ENCODE data around the gene TRIM24. TPM values are rescaled to one million over a fixed set of nuclear protein-coding genes. Genes with fewer than 3 reads are reported as not detected.

Gene TRIM24
- total RNA-seq, 2 experiments from 2014 or later = 17.5 to 26.8 TPM

DNA sequence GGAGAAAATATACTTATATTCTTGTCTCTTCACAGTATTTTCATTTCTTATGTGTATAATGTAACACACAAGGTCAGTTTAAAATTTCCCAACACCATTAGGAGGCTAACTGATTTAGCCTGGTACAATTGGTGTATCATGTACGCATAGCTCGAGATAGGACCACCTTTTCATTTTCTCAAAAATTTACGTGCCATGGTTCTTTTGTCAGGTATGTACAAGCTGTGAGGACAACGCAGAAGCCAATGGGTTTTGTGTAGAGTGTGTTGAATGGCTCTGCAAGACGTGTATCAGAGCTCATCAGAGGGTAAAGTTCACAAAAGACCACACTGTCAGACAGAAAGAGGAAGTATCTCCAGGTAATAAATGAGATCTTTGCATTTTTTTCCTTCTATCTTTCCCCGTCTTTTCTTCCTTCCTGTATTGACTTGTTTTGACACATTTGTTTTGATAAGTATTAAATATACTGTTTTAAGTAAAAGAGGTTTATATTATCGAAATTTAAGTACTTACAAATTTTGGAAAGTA lies 55.0 kb downstream of the TRIM24 start:
- peak; percentile 22 for DNase-seq (ENCODE audit: low spot score)
- peaks cover 9% of the 10 kb centered on the region; the same call in 1 of the 2 replicates for H3K9me3 ChIP-seq (ENCODE audit: low read length)
- H3K4me3 ChIP-seq (ENCODE audit: low read depth, low read length, poor library complexity, severe bottlenecking) = no peak overlapping the region
- H3K4me2 ChIP-seq (ENCODE audit: low read length) = no peak overlapping the region; the same call in 1 of the 2 replicates
- peaks cover 84% of the 10 kb centered on the region for H3K36me3 ChIP-seq (ENCODE audit: insufficient read depth, low read length)
- intact Hi-C loops (cut with micrococcal nuclease; ENCODE audit: unreplicated experiment) = no loop called here
- ChIA-PET POLR2A (interaction anchor here (0.6 to 1.0 kb wide), 4 partner anchors 10 to 90 kb away, joined by 3 to 4 read pairs (median 3); no protein-coding TSS in a partner anchor), CTCF (ENCODE audit: unreplicated experiment) (no interaction called here)
- H2AFZ ChIP-seq (ENCODE audit: low read length) = no peak overlapping the region
- BruUV-seq (replicated peaks) = no TSS peak
- no peaks in the 10 kb centered on the region for H3K9me2 ChIP-seq (ENCODE audit: insufficient read depth, low read length)
- no peaks in the 10 kb centered on the region for H4K20me1 ChIP-seq (ENCODE audit: insufficient read depth, low read length)
- TF ChIP-seq EZH2phosphoT487 (IDR thresholded peaks at IDR 0.05; ENCODE audit: borderline replicate concordance, low read depth, low read length) = no peak
- TF ChIP-seq, protein P1, sequence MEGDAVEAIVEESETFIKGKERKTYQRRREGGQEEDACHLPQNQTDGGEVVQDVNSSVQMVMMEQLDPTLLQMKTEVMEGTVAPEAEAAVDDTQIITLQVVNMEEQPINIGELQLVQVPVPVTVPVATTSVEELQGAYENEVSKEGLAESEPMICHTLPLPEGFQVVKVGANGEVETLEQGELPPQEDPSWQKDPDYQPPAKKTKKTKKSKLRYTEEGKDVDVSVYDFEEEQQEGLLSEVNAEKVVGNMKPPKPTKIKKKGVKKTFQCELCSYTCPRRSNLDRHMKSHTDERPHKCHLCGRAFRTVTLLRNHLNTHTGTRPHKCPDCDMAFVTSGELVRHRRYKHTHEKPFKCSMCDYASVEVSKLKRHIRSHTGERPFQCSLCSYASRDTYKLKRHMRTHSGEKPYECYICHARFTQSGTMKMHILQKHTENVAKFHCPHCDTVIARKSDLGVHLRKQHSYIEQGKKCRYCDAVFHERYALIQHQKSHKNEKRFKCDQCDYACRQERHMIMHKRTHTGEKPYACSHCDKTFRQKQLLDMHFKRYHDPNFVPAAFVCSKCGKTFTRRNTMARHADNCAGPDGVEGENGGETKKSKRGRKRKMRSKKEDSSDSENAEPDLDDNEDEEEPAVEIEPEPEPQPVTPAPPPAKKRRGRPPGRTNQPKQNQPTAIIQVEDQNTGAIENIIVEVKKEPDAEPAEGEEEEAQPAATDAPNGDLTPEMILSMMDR (conservative IDR thresholded peaks at IDR 0.05; ENCODE audit: low read length) = no peak
- H3K27ac ChIP-seq (ENCODE audit: low read depth, low read length, poor library complexity, severe bottlenecking) = no peak overlapping the region
- peaks cover 10% of the 10 kb centered on the region for H3K4me1 ChIP-seq (ENCODE audit: insufficient read depth, low read length, poor library complexity, severe bottlenecking)
- no peaks in the 10 kb centered on the region for H3K79me2 ChIP-seq (ENCODE audit: insufficient read depth, low read depth, low read length)

DNA sequence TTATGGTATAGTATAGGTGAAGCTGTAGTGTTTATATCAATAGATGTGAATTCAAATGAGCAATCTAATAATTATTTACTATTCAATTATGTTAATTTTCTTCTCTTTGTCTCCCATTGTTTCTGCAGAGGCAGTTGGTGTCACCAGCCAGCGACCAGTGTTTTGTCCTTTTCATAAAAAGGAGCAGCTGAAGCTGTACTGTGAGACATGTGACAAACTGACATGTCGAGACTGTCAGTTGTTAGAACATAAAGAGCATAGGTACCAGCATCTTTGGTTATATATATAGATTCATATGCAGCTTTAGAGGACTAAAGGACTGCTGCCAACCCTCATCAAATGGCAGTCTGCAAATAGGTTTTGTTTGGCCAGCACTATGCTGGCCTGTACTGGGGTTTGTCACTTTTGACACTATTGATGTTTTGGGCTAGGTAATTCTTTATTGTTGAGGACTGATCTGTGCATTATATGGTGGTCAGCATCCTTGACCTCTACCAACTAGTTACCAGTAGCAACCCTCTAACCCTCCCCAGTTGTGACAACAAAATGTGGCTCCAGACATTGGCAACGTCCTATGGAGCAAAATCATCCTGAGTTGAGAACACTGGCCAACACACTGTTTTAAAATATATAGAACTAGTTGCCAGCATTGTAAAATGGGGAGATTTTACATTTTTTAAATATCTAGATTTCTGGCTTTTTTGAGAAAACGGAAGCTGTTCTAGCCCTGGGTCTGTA lies 59.2 kb downstream of the TRIM24 start:
- Histone ChIP-seq H3K4me1 (ENCODE audit: insufficient read depth, low read length, poor library complexity, severe bottlenecking) (peaks cover 10% of the 10 kb centered on the region), H4K20me1 (ENCODE audit: insufficient read depth, low read length) (no peaks in the 10 kb centered on the region), H3K4me2 (ENCODE audit: low read length) (no peak overlapping the region), H3K9me2 (ENCODE audit: insufficient read depth, low read length) (no peaks in the 10 kb centered on the region), H3K9me3 (ENCODE audit: low read length) (no peaks in the 10 kb centered on the region), H3K79me2 (ENCODE audit: insufficient read depth, low read depth, low read length) (no peaks in the 10 kb centered on the region), H3K4me3 (ENCODE audit: low read depth, low read length, poor library complexity, severe bottlenecking) (no peak overlapping the region), H3K27ac (ENCODE audit: low read depth, low read length, poor library complexity, severe bottlenecking) (no peak overlapping the region), H3K36me3 (ENCODE audit: insufficient read depth, low read length) (peaks cover 76% of the 10 kb centered on the region), H2AFZ (ENCODE audit: low read length) (no peak overlapping the region)
- intact Hi-C loops (cut with micrococcal nuclease; ENCODE audit: unreplicated experiment) = no loop called here
- DNase-seq (ENCODE audit: low spot score) = no peak
- ChIA-PET CTCF (ENCODE audit: unreplicated experiment) (interaction anchor here (0.5 kb wide), 1 partner anchor 21 kb away, joined by 3 read pairs; no protein-coding TSS in a partner anchor), POLR2A (interaction anchor here (0.7 to 0.9 kb wide), 3 partner anchors 10 to 34 kb away, joined by 3 to 4 read pairs (median 3); no protein-coding TSS in a partner anchor)
- TF ChIP-seq, protein P1 (conservative IDR thresholded peaks at IDR 0.05; ENCODE audit: low read length) = no peak
- no peak for TF ChIP-seq EZH2phosphoT487 (IDR thresholded peaks at IDR 0.05; ENCODE audit: borderline replicate concordance, low read depth, low read length)
- BruUV-seq (replicated peaks) = no TSS peak

DNA sequence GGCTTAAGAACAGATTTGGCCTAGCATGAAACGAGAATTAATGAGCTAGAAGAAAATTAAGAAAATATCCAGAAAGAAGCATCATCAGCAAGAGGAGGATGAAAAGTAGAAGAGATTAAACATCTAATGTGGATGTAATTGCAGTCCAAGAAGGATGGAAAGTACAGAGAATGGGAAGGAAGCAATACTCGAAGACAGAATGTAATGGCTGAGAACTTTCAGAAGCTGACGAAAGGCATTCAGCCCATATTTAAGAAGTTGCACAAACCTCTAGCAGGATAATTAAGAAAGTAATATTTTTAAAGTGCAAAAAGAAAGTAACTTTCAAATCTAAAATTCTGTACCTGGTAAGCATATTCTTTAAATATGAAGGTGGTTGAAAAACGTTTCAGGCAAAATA lies 60.7 kb downstream of the TRIM24 start:
- BruUV-seq (replicated peaks) = no TSS peak
- H3K36me3 ChIP-seq (ENCODE audit: insufficient read depth, low read length) = peaks cover 70% of the 10 kb centered on the region
- TF ChIP-seq EZH2phosphoT487 (IDR thresholded peaks at IDR 0.05; ENCODE audit: borderline replicate concordance, low read depth, low read length) = no peak
- TF ChIP-seq, protein P1 (conservative IDR thresholded peaks at IDR 0.05; ENCODE audit: low read length) = no peak

More for the DNA sequence above, 60.7 kb downstream of the TRIM24 start:
- 0 out of 2 replicates have a peak, but pooled peaks cover 4% of the 10 kb centered on the region for H3K9me3 ChIP-seq (ENCODE audit: low read length)
- H4K20me1 ChIP-seq (ENCODE audit: insufficient read depth, low read length) = no peaks in the 10 kb centered on the region
- H2AFZ ChIP-seq (ENCODE audit: low read length) = no peak overlapping the region
- ChIA-PET CTCF (ENCODE audit: unreplicated experiment) (no interaction called here), POLR2A (interaction anchor here (0.6 to 0.8 kb wide), 2 partner anchors 62 to 366 kb away, joined by 3 read pairs; no protein-coding TSS in a partner anchor)
- no peak overlapping the region for H3K4me2 ChIP-seq (ENCODE audit: low read length)
- no peaks in the 10 kb centered on the region for H3K4me1 ChIP-seq (ENCODE audit: insufficient read depth, low read length, poor library complexity, severe bottlenecking)
- H3K27ac ChIP-seq (ENCODE audit: low read depth, low read length, poor library complexity, severe bottlenecking) = no peak overlapping the region
- H3K4me3 ChIP-seq (ENCODE audit: low read depth, low read length, poor library complexity, severe bottlenecking) = no peak overlapping the region
- DNase-seq (ENCODE audit: low spot score) = no peak
- no peaks in the 10 kb centered on the region for H3K9me2 ChIP-seq (ENCODE audit: insufficient read depth, low read length)
- H3K79me2 ChIP-seq (ENCODE audit: insufficient read depth, low read depth, low read length) = no peaks in the 10 kb centered on the region
- intact Hi-C loops (cut with micrococcal nuclease; ENCODE audit: unreplicated experiment) = no loop called here
